H1 (cell line): ENCODE results near the gene PRTG. TPM values are rescaled to one million over a fixed set of nuclear protein-coding genes. Genes with fewer than 3 reads are reported as not detected.

Experiments
- CTCF ChIA-PET: fragments of 300-600 bp; sonication (Branson Sonifier 250); formaldehyde crosslinking; loops from one replicate; lab custom pipeline; 2021; ENCODE audit not compliant: partially characterized antibody; lab: Charles Lee
- POLR2A ChIA-PET: fragments of 300-600 bp; sonication (Branson Sonifier 250); formaldehyde crosslinking; loops from one replicate; lab custom pipeline; 2021; ENCODE audit warnings: inconsistent platforms; ENCODE audit not compliant: partially characterized antibody; lab: Charles Lee
- DNase-seq, 2 experiments: peaks; one replicate each; pipeline versions ENCODE4 v3.0.0 to v3.0.0-alpha.2; 2010 to 2022; ENCODE audit warnings: low spot score in 2 of 2, low read depth in 1 of 2, mixed read lengths in 1 of 2
- FAIRE-seq: peaks from 2 replicates; lab custom pipeline; 2011; peaks lifted over from hg19 to GRCh38; lab: Jason Lieb, UNC
- H2AFZ ChIP-seq: 2 replicates; pipeline ENCODE4 v1.8.1; 2012; ENCODE audit warnings: low read length, inconsistent platforms
- H2AK5ac ChIP-seq: 2 replicates; pipeline ENCODE4 v1.6.1; 2013; ENCODE audit warnings: low read depth, low read length
- H2BK120ac ChIP-seq: replicated peaks from 2 replicates; pipeline ENCODE3; 2013; ENCODE audit warnings: low read depth, low read length, inconsistent platforms
- H2BK12ac ChIP-seq: 2 replicates; pipeline ENCODE4 v1.6.1; 2013; ENCODE audit warnings: low read depth, low read length
- H2BK15ac ChIP-seq: 2 replicates; pipeline ENCODE4 v1.6.1; 2013; ENCODE audit warnings: low read length
- H2BK20ac ChIP-seq: 2 replicates; pipeline ENCODE4 v1.6.1; 2013; ENCODE audit warnings: low read length
- H2BK5ac ChIP-seq: 2 replicates; pipeline ENCODE4 v1.6.1; 2013; ENCODE audit warnings: low read depth, low read length
- H3K14ac ChIP-seq: 2 replicates; pipeline ENCODE4 v1.6.1; 2013; ENCODE audit warnings: inconsistent platforms; ENCODE audit not compliant: insufficient read length
- H3K18ac ChIP-seq: 2 replicates; pipeline ENCODE4 v1.6.1; 2013; ENCODE audit warnings: low read length; ENCODE audit errors: extremely low read depth
- H3K23ac ChIP-seq: 2 replicates; pipeline ENCODE4 v1.6.1; 2013; ENCODE audit warnings: inconsistent platforms; ENCODE audit not compliant: insufficient read length
- H3K23me2 ChIP-seq: 2 replicates; pipeline ENCODE4 v1.6.1; 2013; ENCODE audit warnings: low read depth, low read length
- H3K27ac ChIP-seq: 2 replicates; pipeline ENCODE4 v1.6.1; 2011; ENCODE audit warnings: low read depth, low read length, inconsistent platforms
- H3K27me3 ChIP-seq, 4 experiments: replicated peaks in 1 of 4; 1 replicate in 1 of 4; 2 replicates in 3 of 4; pipeline versions ENCODE4 v1.6.1 to v1.8.1; 2011 to 2013; ENCODE audit warnings: low read length in 3 of 4, mild to moderate bottlenecking in 3 of 4, inconsistent platforms in 2 of 4, mixed read lengths in 2 of 4, moderate library complexity in 1 of 4; ENCODE audit not compliant: control insufficient read depth in 3 of 4, insufficient read depth in 3 of 4; ENCODE audit errors: extremely low read depth in 1 of 4
- H3K36me3 ChIP-seq, 4 experiments: 2 replicates each; pipeline versions ENCODE4 v1.6.1 to v1.8.1; 2011 to 2013; ENCODE audit warnings: mild to moderate bottlenecking in 4 of 4, low read length in 3 of 4, moderate library complexity in 2 of 4, control low read depth in 1 of 4, inconsistent platforms in 1 of 4; ENCODE audit not compliant: insufficient read depth in 4 of 4, control insufficient read depth in 2 of 4
- H3K4ac ChIP-seq: replicated peaks from 2 replicates; pipeline ENCODE3; 2013; ENCODE audit warnings: low read length, low read depth, mixed read lengths, inconsistent platforms; ENCODE audit not compliant: insufficient read length
- H3K4me1 ChIP-seq, 4 experiments: replicated peaks in 1 of 4; 1 replicate in 1 of 4; 2 replicates in 3 of 4; pipeline versions ENCODE4 v1.6.1 to v1.8.1; 2011 to 2013; ENCODE audit warnings: low read length in 3 of 4, inconsistent platforms in 2 of 4, mixed read lengths in 1 of 4; ENCODE audit not compliant: insufficient read depth in 4 of 4, control insufficient read depth in 3 of 4
- H3K4me2 ChIP-seq, 2 experiments: 2 replicates each; pipeline versions ENCODE4 v1.6.1 to v1.8.1; 2011 to 2013; ENCODE audit warnings: low read depth in 2 of 2, low read length in 2 of 2, control low read depth in 1 of 2, inconsistent platforms in 1 of 2, mild to moderate bottlenecking in 1 of 2; ENCODE audit not compliant: insufficient read depth in 1 of 2
- H3K4me3 ChIP-seq, 4 experiments: fragments of 200-600, 300-600 bp in 1 of 4; sonication (generic), shearing (Covaris generic), sonication (Bioruptor Twin) in 1 of 4; 2 replicates each; pipeline versions ENCODE4 v1.5.1 to v1.8.1; 2011 to 2016; ENCODE audit warnings: low read length in 4 of 4, low read depth in 3 of 4, control low read depth in 2 of 4, inconsistent platforms in 2 of 4, mild to moderate bottlenecking in 2 of 4, mixed read lengths in 1 of 4, moderate library complexity in 1 of 4; ENCODE audit not compliant: insufficient read depth in 2 of 4; ENCODE audit errors: extremely low read depth in 1 of 4
- H3K56ac ChIP-seq: replicated peaks from 2 replicates; pipeline ENCODE3; 2013; ENCODE audit warnings: low read depth, mild to moderate bottlenecking, mixed read lengths, low read length, inconsistent platforms; ENCODE audit not compliant: insufficient read length
- H3K79me1 ChIP-seq: 2 replicates; pipeline ENCODE4 v1.6.1; 2013; ENCODE audit warnings: low read depth, low read length, control low read depth
- H3K79me2 ChIP-seq, 2 experiments: 2 replicates each; pipeline versions ENCODE4 v1.6.1 to v1.8.1; 2012 to 2013; ENCODE audit warnings: low read length in 2 of 2, mild to moderate bottlenecking in 2 of 2, inconsistent platforms in 1 of 2; ENCODE audit not compliant: insufficient read depth in 2 of 2, control insufficient read depth in 1 of 2
- H3K9ac ChIP-seq, 4 experiments: replicated peaks in 1 of 4; 1 replicate in 1 of 4; 2 replicates in 3 of 4; pipeline versions ENCODE4 v1.6.1 to v1.8.1; 2011 to 2013; ENCODE audit warnings: low read depth in 3 of 4, low read length in 3 of 4, control low read depth in 2 of 4, mild to moderate bottlenecking in 2 of 4, moderate library complexity in 2 of 4, inconsistent platforms in 1 of 4; ENCODE audit errors: extremely low read depth in 1 of 4
- H3K9me3 ChIP-seq, 2 experiments: 2 replicates each; pipeline versions ENCODE4 v1.6.1 to v1.8.1; 2012 to 2013; ENCODE audit warnings: mild to moderate bottlenecking in 2 of 2, moderate library complexity in 2 of 2, control low read depth in 1 of 2, inconsistent platforms in 1 of 2, low read depth in 1 of 2, low read length in 1 of 2, mixed read lengths in 1 of 2; ENCODE audit not compliant: insufficient read depth in 2 of 2
- H4K20me1 ChIP-seq, 2 experiments: replicated peaks in 1 of 2; 2 replicates each; pipeline versions ENCODE3 to v1.8.1; 2011 to 2013; ENCODE audit warnings: inconsistent platforms in 2 of 2, low read length in 2 of 2, mild to moderate bottlenecking in 1 of 2; ENCODE audit not compliant: insufficient read depth in 2 of 2, control insufficient read depth in 1 of 2
- H4K5ac ChIP-seq: 2 replicates; pipeline ENCODE4 v1.6.1; 2013; ENCODE audit warnings: low read length, low read depth, mixed read lengths, inconsistent platforms; ENCODE audit not compliant: insufficient read length
- H4K8ac ChIP-seq: 2 replicates; pipeline ENCODE4 v1.8.0; 2013; ENCODE audit warnings: mild to moderate bottlenecking, moderate library complexity, low read length, inconsistent platforms; ENCODE audit not compliant: insufficient read depth; ENCODE audit errors: extremely low read depth
- H4K91ac ChIP-seq: replicated peaks from 2 replicates; pipeline ENCODE3; 2013; ENCODE audit warnings: low read length, mixed read lengths, inconsistent platforms; ENCODE audit not compliant: insufficient read length
- CTCF ChIP-seq, 3 experiments: IDR thresholded peaks; 1 replicate in 2 of 3; 2 replicates in 1 of 3; pipeline versions ENCODE4 v1.5.1 to v1.6.1; 2011; ENCODE audit warnings: low read length in 3 of 3, mild to moderate bottlenecking in 3 of 3, inconsistent platforms in 2 of 3, low read depth in 1 of 3, moderate library complexity in 1 of 3; ENCODE audit not compliant: insufficient read depth in 1 of 3; ENCODE audit errors: control extremely low read depth in 1 of 3
- E2F6 ChIP-seq: IDR thresholded peaks from 2 replicates; pipeline ENCODE4 v1.6.1; 2012; ENCODE audit warnings: inconsistent platforms
- EZH2 ChIP-seq: fragments of 200-600 bp; sonication (generic); IDR thresholded peaks from 2 replicates; pipeline ENCODE4 v1.7.1; 2012; ENCODE audit warnings: low read depth, mild to moderate bottlenecking, moderate library complexity, low read length, inconsistent platforms; ENCODE audit not compliant: severe bottlenecking
- KDM1A ChIP-seq: fragments of 200-600, 300-600 bp; sonication (generic); IDR thresholded peaks from 2 replicates; pipeline ENCODE4 v1.7.1; 2016; ENCODE audit warnings: mild to moderate bottlenecking, low read length, borderline replicate concordance
- KDM4A ChIP-seq: IDR thresholded peaks from one replicate; pipeline ENCODE4 v1.7.1; 2012; ENCODE audit warnings: low read depth, mild to moderate bottlenecking, moderate library complexity, low read length, inconsistent platforms; ENCODE audit not compliant: severe bottlenecking
- KDM5A ChIP-seq: fragments of 200-600 bp; IDR thresholded peaks from 2 replicates; pipeline ENCODE4 v1.7.1; 2012; ENCODE audit warnings: mild to moderate bottlenecking, low read length, inconsistent platforms, mixed read lengths
- NRF1 ChIP-seq: IDR thresholded peaks from 2 replicates; pipeline ENCODE4 v1.6.1; 2011; ENCODE audit warnings: mild to moderate bottlenecking, low read depth, low read length, improper control_type of control experiment
- RBBP5 ChIP-seq: IDR thresholded peaks from 2 replicates; pipeline ENCODE4 v1.7.1; 2012; ENCODE audit warnings: low read depth, mild to moderate bottlenecking, inconsistent platforms, low read length, moderate library complexity, borderline replicate concordance
- RFX5 ChIP-seq: IDR thresholded peaks from 2 replicates; pipeline ENCODE4 v1.6.1; 2011; ENCODE audit warnings: low read depth, low read length, improper control_type of control experiment, borderline replicate concordance
- RXRA ChIP-seq: IDR thresholded peaks from 2 replicates; pipeline ENCODE4 v1.6.1; 2011; ENCODE audit warnings: low read depth, mild to moderate bottlenecking, low read length, moderate library complexity; ENCODE audit not compliant: insufficient read depth
- SAP30 ChIP-seq: fragments of 300-600 bp; sonication (generic); IDR thresholded peaks from 2 replicates; pipeline ENCODE4 v1.7.1; 2012; ENCODE audit warnings: low read length, moderate library complexity, mild to moderate bottlenecking, inconsistent platforms; ENCODE audit not compliant: insufficient read depth, insufficient replicate concordance
- SRF ChIP-seq: IDR thresholded peaks from 2 replicates; pipeline ENCODE4 v1.6.1; 2011; ENCODE audit warnings: mild to moderate bottlenecking, low read depth, low read length, moderate library complexity
- polyA plus RNA-seq, 7 experiments: library from polyadenylated mRNA; depleted of rRNA in 3 of 7; stranded (reverse) in 5 of 7; unstranded in 2 of 7; fragments of >200 nt in 5 of 7; fragments of 200-250 nt in 2 of 7; gene quantifications; 1 replicate in 5 of 7; 2 replicates in 1 of 7; 4 replicates in 1 of 7; pipeline versions ENCODE4 v1.2.1 to v1.2.3, GENCODE V29; 2011 to 2013; ENCODE audit warnings: missing spikeins in 2 of 7, mixed read lengths in 2 of 7
- total RNA-seq: library from RNA; stranded (reverse); fragmentation: NEBNext Ultra II Directional; extraction: Animal tissue kit (Norgen Biotek cat#: 25700); gene quantifications from 2 replicates; pipeline ENCODE4 v1.2.1, GENCODE V29; 2021

Gene PRTG
- total and polyA plus RNA-seq, 2 of the 8 experiments (the other 6 are each of a cell fraction or from before 2014, with no cell fraction given), result 3.1 to 3.2 TPM

GRCh38 chr15:55683376-55683775 lies 59.6 kb downstream of the PRTG start:
- Histone ChIP-seq H3K4ac (no peak overlapping the region), H3K14ac (no peak overlapping the region), H2AFZ (no peak overlapping the region), H3K4me2 (no peak overlapping the region), H4K5ac (no peak overlapping the region), H2BK5ac (no peak overlapping the region), H3K9me3 (no peaks in the 10 kb centered on the region), H3K36me3 (no peaks in the 10 kb centered on the region), H3K4me3 (no peak overlapping the region), H2BK12ac (no peak overlapping the region), H4K91ac (no peak overlapping the region), H3K79me1 (no peaks in the 10 kb centered on the region), H3K27me3 (no peaks in the 10 kb centered on the region), H3K18ac (no peak overlapping the region), H3K23me2 (0 out of 2 replicates have a peak, but pooled peaks cover 2% of the 10 kb centered on the region), H3K56ac (no peak overlapping the region), H3K79me2 (no peaks in the 10 kb centered on the region), H2BK120ac (no peak overlapping the region), H2BK15ac (no peak overlapping the region), H2BK20ac (no peak overlapping the region), H4K8ac (no peak overlapping the region), H3K27ac (no peak overlapping the region), H3K9ac (no peak overlapping the region), H3K23ac (no peak overlapping the region), H2AK5ac (no peak overlapping the region), H4K20me1 (no peaks in the 10 kb centered on the region), H3K4me1 (no peaks in the 10 kb centered on the region)
- CTCF ChIA-PET, result no interaction called here
- POLR2A ChIA-PET, result no interaction called here
- FAIRE-seq (no peak), DNase-seq (no peak)
- no peak for TF ChIP-seq RBBP5
- no peak for TF ChIP-seq KDM1A
- no peak for TF ChIP-seq RXRA
- TF ChIP-seq NRF1, result no peak
- no peak for TF ChIP-seq SRF
- no peak for TF ChIP-seq SAP30
- TF ChIP-seq KDM4A, result no peak
- TF ChIP-seq EZH2, result no peak
- TF ChIP-seq CTCF (IDR thresholded peaks at IDR 0.05; ENCODE audit: control extremely low read depth in 1 of 3, insufficient read depth in 1 of 3, low read depth in 1 of 3, low read length in 3 of 3), result no peak
- TF ChIP-seq KDM5A, result no peak
- no peak for TF ChIP-seq E2F6
- no peak for TF ChIP-seq RFX5
